GM18520 (cell line): ENCODE measurements around the gene ENSA.
"Not testable (repeated sequence)": the region's sequence is repeated elsewhere in the genome, so short reads cannot be mapped to it uniquely, and the experiment has no call there.

Experiments
- ATAC-seq: cut with Tn5 transposase; IDR thresholded peaks from one replicate; pipeline ENCODE4 v1.9.1; 2021; ENCODE audit not compliant: unreplicated experiment

The ENSA gene

GRCh38 chr1:150629115-150629928 is at the start of gene ENSA:
ENSA (minus strand) TSS chr1:150629612; CDS start chr1:150629470, 142 bp downstream.
- ATAC-seq: peak; percentile 90

DNA sequence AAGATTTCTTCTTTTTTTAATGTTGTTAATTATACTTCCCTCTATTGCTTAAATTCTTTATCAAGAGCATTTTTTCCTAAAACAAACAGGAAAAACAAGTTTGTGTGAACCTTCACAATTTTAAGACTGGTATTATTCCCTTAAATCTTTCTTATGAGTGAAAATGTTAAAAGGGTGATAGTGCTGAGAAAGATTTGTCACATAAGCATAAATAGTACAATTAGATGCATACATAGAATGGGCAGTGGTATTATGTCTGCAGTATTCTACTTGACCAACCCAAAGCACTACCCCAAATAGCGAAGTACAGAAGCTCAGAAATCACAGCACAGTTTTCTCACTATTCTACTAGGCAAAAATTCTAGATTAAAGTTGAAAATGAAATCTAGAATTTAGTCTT is 49.6 kb upstream of the ENSA start:
- no peak for ATAC-seq

DNA sequence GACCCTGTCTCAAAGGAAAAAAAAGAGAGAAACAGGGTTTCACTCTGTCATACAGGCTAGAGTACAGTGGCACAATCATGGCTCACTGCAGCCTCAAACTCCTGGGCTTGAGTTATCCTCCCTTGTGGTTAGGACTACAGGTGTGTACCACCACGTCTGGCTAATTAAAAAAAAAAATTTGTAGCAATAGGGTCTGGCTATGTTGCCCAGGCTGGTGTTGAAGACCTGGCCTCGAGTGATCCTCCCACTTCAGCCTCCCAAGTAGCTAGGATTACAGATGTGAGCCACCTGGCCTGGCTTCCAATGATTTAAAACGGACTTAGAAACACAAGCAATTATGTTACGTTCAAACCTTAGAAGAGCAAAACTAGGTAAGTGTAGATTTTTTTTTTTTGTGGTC is 45.5 kb upstream of the ENSA start:
- no peak for ATAC-seq

DNA sequence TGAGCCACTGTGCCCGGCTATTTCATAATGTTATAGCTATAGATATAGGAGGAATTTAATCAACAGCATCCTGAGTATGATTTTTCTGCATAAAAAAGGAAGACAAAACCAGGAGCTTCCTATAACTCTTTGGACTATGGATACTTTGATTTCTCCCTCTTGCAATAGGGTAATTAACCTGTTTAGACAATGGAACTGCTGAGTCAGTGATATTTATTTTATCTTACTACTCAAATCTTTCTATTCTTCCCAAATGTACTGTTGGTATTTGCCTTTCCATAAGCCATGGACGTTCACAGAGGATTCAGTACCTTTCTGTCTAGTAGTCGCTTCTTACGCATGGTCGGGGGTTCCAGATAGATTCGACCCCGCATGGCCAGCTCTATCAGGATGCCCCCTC is 33.9 kb upstream of the ENSA start:
- ATAC-seq: no peak

DNA sequence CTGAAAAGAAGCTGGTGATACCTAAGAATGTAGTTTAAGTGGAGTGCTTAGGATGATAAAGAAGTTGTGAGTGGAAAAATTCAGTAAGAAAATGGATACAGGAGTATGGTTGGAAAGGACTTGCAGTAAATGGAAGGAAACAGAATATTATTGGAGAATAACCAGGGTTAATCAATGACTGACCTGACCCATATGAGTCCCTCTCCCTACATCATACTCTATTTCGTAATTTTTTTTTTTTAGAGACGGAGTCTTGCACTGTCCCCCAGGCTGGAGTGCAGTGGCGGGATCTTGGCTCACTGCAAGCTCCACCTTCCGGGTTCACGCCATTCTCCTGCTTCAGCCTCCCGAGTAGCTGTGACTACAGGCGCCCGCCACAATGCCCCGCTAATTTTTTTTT is 33.4 kb upstream of the ENSA start:
- ATAC-seq: no peak

DNA sequence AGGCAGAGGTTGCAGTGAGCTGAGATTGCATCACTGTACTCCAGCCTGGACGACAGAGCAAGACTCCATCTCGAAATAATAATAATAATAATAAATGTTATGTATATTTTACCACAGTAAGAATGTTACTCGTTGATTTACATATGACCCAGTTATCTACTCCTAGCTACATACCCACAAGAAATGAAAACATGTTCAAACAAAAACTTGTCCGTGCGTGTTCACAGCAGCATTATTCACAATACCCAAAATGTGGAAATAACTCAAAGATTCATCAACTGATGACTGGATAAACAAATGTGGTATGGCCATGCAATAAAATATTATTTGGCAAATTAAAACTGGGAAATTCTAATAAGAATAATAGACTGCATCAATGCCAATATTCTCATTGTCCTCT is 31.7 kb upstream of the ENSA start:
- ATAC-seq: no peak

- ATAC-seq: no peak
These were observed 31.2 kb upstream of the ENSA start for GRCh38 chr1:150660584-150660983.

DNA sequence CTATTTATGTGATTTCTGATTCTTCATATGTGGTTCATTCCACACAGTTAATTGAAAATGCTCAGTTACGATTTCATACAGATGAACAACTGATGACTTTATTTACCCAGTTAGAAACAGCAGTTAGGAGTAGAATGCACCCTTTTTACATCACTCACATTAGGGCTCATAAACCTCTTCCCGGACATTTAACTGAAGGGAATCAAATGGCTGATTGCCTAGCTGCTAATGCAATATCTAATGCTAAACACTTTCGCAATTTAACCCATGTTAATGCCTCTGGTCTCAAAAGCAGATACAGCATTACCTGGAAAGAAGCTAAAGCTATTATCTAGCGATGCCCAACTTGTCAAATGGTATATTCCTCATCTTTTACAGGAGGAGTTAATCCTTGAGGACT is 27.7 kb upstream of the ENSA start:
- ATAC-seq: not testable (repeated sequence)

- ATAC-seq: not testable (repeated sequence)
These were observed 25.2 kb upstream of the ENSA start for GRCh38 chr1:150654635-150655034.

DNA sequence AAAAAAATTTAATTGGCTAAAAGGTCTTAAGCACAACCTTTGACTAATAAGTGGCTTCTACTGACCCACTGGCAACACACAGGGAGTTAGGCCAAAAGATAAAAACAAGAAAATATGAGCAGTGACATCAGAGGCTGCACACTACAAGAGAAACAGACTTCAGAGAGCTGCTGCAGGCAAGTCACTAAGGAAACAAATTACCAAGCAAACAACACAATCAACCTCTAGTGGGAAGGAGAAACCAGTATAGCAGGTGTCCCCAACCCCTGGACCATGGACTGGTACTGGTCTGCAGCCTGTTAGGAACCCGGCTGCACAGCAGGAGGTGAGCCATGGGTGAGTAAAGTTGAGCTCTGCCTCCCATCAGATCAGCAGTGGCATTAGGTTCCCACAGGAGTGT is 20.8 kb upstream of the ENSA start:
- ATAC-seq: no peak

DNA sequence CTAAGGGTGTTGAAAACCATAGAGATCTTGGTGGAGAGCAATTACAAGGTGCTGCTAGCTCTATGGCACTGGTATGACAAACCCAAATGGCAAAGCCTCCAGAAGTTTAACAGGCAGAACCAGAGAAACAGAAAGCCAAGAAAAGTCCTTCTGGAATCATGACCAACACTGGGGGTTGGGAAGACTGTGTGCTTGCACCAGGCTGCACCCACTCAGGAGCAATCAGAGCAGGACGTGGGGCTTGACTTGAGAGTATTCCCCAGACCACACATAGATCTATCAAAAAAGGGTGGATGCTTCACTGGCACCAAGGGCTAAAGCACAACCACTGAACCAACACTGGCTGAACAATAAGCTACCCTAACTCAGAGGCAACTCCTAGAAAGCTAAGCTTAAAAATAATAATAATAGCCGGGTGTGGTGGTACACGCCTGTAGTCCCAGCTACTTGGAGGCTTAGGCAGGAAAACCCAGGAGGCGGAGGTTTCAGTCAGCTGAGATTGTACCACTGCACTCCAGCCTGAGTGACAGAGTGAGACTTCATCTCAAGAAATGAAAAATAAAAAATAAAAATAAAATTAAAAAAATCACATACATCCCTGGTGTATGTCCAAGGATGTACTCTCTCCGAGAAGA is 20.1 kb upstream of the ENSA start:
- ATAC-seq: no peak

DNA sequence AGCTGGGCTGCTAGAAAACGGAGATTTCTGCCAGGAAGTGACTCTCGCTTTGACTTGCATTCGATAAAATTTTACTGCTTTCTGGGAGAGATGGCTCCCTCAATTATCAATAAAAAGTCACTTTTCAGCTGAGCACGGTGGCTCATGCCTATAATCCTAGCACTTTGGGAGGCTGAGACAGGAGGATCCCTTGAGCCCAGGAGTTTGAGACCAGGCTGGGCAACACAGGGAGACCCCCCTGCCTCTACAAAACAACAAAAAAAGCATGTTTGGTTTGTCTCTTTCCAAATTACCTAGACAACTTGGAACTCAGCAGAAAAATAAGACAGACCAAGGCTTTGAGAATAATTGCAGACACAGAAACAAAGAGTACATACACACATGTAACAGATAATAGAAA is 12.9 kb upstream of the ENSA start:
- ATAC-seq: no peak

GRCh38 chr1:150641126-150641815 is 11.9 kb upstream of the ENSA start:
- ATAC-seq: not testable (repeated sequence)

- ATAC-seq: not testable (repeated sequence)
These were observed 9.0 kb upstream of the ENSA start for GRCh38 chr1:150638430-150638829.

DNA sequence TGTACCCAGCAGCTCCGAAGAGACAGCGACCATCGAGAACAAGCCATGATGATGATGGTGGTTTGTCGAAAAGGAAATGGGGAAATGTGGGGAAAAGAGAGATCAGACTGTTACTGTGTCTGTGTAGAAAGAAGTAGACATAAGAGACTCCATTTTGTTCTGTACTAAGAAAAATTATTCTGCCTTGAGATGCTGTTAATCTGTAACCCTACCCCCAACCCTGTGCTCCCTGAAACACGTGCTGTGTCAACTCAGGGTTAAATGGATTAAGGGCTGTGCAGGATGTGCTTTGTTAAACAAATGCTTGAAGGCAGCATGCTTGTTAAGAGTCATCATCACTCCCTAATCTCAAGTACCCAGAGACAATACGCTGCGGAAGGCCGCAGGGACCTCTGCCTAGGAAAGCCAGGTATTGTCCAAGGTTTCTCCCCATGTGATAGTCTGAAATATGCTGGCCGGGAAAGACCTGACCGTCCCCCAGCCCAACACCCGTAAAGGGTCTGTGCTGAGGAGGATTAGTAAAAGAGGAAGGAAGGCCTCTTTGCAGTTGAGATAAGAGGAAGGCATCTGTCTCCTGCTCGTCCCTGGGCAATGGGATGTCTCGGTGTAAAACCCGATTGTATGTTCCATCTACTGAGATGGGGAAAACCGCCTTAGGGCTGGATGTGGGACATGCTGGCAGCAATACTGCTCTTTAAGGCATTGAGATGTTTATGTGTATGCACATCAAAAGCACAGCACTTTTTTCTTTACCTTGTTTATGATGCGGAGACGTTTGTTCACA is 5.6 kb upstream of the ENSA start:
- not testable (repeated sequence) for ATAC-seq

- ATAC-seq: no peak
These were observed 672 bp downstream of the ENSA start for GRCh38 chr1:150628766-150629114.

GRCh38 chr1:150627826-150628410 is 1.5 kb downstream of the ENSA start:
- no peak for ATAC-seq

- no peak for ATAC-seq
These were observed 3.3 kb downstream of the ENSA start for GRCh38 chr1:150626150-150626549.

DNA sequence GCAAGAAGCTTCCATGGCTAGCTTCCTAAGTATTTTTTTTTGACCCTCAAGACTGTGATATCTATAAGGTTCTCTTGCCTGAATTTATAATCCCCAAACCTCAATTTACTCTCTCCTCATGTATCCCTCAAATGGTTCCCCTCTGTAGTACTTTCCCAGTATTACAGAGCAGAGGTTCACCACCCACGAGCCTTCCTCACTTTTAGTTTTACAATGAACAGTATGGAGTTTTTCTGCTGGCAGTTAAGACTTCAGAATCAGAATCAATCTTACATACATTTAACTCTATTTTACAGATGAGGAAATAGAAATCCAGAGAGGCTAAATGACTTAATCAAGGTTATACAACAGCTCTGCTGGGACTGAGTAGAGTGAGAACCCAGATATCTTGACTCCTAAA is 4.9 kb downstream of the ENSA start:
- not testable (repeated sequence) for ATAC-seq

GRCh38 chr1:150624134-150624533 is 5.3 kb downstream of the ENSA start:
- ATAC-seq: not testable (repeated sequence)
